HG02610 (cell line): ENCODE measurements around the gene KDM6B.

Experiments used
- ATAC-seq: cut with Tn5 transposase; IDR thresholded peaks from one replicate; pipeline ENCODE4 v1.9.1; 2021; ENCODE audit warnings: mild to moderate bottlenecking, moderate library complexity; ENCODE audit not compliant: unreplicated experiment

The KDM6B gene

DNA sequence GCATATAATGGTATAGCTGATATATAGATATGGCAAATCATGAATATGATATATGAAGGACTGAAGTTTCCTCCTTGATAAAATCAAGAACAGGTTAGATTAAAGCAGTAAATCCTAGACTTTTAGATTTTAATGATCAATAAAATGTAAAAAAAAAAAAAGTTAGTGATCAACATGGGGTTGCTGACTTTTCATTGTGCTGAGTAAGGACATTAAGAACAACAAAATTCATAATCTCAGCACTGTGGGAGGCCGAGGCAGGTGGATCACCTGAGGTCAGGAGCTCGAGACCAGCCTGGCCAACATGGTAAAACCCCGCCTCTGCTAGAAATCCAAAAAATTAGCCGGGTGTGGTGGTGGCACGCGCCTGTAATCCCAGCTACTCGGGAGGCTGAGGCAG lies 44.2 kb downstream of the KDM6B start:
- no peak for ATAC-seq

DNA sequence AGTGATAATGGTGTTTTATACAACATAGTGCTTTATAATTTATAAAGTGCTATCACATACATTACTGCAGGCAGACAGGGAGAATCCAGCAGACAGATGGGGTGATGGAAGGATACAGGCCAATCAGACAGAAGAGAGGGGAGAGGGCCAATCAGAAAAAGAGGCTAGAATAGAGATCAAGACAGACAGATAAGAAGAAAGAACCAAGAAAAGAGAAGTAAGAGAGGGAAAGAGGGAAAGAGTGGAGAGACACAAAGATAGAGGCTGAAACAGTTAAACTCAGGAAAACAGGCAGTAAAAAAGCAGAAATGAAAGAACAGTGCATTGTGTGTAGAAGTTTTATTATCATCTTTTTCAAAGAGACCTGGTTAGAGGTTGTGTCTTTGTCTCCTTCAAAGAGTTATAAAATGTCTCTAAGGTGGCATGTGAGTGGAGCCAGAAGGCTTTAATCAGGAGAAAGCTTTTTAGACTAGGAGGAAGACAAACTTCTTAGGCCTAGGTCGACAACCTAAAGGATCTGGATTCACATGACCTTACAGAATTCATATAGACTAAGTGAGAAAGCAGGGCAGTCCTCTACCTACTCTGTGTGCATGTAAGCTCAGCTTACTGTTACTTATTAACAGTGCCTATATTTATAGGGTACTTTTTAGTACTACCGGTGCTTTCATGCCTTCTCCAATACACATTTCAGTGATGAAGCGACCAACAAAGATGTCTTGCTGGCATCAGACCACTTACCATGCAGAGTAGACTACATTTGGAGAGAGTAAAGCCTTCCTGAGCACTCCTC lies 46.3 kb downstream of the KDM6B start:
- no peak for ATAC-seq

DNA sequence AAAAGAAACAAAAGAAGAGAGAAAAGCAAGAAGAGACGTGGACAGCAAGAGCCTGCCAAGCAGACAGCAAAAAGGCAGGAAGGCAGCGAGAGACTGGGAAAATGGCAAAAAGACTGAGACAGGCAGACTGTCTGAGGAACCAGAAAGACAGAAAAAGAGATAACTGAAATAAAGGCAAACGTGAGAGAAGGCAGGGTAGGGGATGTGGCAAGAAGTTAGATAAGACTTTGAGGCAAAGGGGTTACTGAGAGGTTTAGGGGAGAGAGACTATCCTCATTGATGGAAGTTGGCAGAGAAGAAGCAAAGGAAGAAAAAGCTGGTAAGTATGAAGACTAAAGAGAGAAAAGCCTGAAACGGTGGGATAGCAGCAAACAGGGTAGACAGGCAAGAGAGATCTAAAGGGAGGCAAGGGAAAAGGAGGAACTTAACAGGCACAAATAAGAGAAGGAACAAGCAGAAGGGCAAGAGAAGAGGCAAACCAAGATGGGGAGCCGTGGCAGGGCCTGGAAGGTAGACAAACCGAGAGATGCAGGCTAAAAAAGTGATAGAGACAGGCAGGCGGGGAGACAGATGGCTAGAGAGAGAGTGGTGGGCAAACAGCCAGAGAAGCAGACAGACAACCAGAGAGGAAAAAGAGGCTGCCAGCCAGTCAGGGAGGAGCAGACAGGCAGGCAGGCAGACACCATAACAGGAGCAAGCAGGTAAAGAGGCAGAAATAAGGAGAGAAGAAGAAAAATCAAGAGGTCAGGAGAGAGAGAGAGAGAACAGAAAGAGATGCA lies 47.4 kb downstream of the KDM6B start:
- ATAC-seq = no peak

DNA sequence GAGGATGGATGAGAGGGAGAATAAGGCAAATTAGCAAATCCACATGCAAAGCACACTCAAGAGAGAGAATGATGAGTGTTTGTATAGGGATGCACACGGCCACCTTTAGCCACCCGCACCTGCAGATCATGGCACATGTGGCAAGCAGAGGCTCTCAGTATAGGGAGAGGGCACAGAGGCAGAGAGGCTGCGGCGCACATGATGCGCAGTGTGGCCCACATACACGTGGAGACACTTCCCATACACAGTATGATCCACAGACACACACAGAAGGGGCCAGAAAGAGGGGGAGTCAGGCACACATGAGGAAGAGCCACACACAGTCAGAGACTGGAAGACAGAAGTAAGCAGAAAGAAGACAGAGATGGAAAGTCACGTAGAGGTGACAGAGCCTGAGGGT lies 48.1 kb downstream of the KDM6B start:
- no peak for ATAC-seq

DNA sequence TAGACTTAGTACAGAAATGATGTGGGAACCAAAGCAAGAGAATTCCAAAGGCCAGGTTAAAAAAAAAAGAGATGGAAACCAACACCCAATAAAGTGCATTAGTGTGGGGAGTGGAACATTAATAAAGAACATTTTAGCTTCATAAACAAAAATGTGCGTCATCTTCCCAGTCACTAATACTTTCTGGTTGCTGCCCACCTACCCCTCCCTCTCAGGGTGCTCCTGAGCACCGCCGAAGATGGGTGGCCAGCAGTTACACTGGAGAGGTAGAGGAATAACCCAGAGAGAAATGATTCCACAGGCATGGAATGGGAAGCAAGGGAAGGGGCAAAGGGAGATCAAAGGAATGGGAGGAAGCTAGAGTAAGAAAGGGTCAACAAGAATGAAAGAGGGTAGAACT lies 48.6 kb downstream of the KDM6B start:
- no peak for ATAC-seq
